VCaP (cell line): ENCODE results near the gene GTF2H4.

ENCODE experiments used
- H3K27ac ChIP-seq: fragments of 450-650 bp; 2 replicates; pipeline ENCODE4 v1.5.1; 2017
- CTCF ChIP-seq: fragments of 450-650 bp; conservative IDR thresholded peaks from 2 replicates; pipeline ENCODE4 v1.5.1; 2017; ENCODE audit warnings: mild to moderate bottlenecking, moderate library complexity

The GTF2H4 gene

DNA sequence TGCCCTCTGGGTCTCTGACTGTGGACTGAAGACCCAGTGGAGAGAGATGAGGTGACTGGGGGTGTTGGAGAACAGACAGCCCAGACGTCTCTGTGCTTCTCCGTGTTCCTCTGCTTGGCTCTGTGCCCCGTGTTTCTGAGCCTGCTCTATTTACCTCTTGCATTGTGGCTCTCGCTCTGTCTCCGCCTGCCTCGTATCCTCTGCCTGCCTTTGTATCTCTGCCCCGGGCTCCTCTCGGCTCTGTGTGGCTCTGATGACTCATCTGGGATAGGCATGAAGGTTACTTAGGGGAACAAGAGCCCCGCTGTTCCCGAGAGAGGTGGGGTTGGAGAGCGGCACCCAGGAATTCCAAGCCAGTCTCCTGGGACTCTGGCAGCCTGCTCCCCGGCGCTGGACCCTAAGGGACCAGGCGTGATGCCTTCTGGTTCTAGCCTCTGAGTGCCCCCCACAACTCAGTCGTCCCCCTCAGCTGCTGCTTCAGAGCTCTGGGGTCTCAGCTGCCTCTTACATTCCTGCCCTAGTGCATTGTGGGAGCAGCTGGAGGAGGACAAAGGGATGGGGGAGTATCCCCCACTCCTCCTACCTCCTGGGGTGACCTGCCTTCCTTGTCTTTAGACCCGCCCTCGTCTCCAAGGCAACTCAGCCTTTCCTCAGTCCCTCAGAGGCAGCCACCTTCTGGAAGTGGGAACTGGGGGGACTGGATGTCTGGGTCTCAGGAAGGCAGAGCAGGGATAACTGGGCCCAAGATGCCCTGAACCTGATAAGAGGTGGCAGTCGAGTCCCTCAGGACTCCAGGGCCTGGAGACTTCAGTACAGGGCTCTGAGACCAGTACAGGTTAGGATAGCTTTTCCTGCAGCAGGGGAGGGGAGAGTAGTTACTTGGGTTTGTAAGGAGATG, 21.8 kb upstream of the GTF2H4 start:
- no peak for TF ChIP-seq CTCF
- peak overlapping the region; percentile 95 for H3K27ac ChIP-seq

DNA sequence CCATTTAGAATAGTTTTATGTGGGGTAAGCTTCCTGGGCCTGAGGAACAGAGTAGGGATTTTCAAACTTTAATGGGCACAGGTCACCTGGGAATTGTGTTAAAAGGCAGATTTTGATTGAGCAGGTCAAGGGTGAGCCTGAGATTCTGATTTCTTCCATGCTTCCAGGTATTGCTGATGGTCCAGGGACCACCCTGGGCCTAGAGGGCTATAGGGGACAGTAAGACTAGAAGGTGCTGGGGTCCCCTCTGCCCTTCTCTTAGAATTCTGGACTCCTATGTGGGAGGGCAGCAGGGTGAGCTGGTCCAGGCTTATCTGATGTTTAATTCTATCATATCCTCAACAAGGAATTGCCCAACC, 21.1 kb upstream of the GTF2H4 start:
- no peak for TF ChIP-seq CTCF
- peak overlapping the region; percentile 95 for H3K27ac ChIP-seq

- TF ChIP-seq CTCF, result no peak
- H3K27ac ChIP-seq, result peak overlapping the region; percentile 14; the same call in 1 of the 2 replicates
Observed at GRCh38 chr6:30887901-30888815, 19.8 kb upstream of the GTF2H4 start.

- no peak for TF ChIP-seq CTCF
- H3K27ac ChIP-seq, result no peak overlapping the region
Observed at GRCh38 chr6:30888816-30889495, 19.1 kb upstream of the GTF2H4 start.

DNA sequence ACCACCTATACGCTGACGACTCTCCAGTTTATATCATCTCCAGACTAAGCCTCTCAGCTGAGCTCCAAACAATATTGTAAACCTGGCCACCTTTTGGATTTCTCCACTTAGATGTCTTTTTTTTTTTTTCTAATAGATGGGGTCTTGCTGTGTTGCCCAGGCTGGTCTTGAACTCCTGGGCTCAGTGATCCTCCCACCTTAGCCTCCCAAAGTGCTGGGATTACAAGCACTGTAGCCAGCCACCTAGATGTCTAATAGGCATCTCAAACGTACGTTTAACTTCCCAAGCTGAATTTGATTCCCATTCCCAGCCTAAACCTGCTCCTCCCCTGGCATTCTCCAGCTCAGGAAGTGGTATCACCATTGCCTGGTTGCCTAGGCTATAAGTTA, 18.5 kb upstream of the GTF2H4 start:
- H3K27ac ChIP-seq, result no peak overlapping the region

GRCh38 chr6:30889921-30890645, 17.9 kb upstream of the GTF2H4 start:
- no peak overlapping the region for H3K27ac ChIP-seq
- TF ChIP-seq CTCF, result no peak

More for the DNA sequence above, 18.5 kb upstream of the GTF2H4 start:
- TF ChIP-seq CTCF, result no peak
